ENCODE data around the gene CUX1.

Gene CUX1

DNA sequence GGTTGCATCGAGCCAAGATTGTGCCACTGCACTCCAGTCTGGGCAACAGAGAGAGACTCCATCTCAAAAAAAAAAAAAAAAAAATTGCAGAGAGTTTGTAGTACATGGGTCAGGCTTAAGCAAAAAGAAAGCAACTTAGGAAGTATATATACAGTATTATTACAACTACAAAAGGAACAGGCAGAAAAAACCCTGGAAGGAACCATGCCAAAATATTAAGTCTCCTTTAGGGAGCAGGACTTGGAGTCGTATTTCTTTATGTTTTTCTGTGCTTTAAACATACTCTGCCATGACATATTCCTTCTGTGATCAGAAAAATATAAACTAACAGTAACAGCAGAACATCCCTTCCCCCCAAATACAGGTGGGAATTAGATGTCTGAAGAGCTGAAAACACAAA lies 144.4 kb downstream of the CUX1 start:
- Histone ChIP-seq H3K4me3 (ENCODE audit: low read depth in 1 of 2, low read length in 2 of 2) (no peak overlapping the region), H3K4me2 (ENCODE audit: insufficient read depth, low read length) (no peak overlapping the region), H2AFZ (ENCODE audit: low read depth, low read length) (no peak overlapping the region), H3K79me2 (ENCODE audit: insufficient read depth, low read length) (peaks cover 93% of the 10 kb centered on the region), H3K4me1 (ENCODE audit: insufficient read depth, low read length) (peaks cover 28% of the 10 kb centered on the region), H4K20me1 (ENCODE audit: insufficient read depth, low read length) (peaks cover 11% of the 10 kb centered on the region; the same call in 1 of the 2 replicates), H3K27ac (ENCODE audit: low read length) (no peak overlapping the region), H3K36me3 (ENCODE audit: insufficient read depth, low read length) (peaks cover 7% of the 10 kb centered on the region; the same call in 1 of the 2 replicates), H3K9ac (ENCODE audit: low read depth, low read length) (no peak overlapping the region), H3K9me3 (ENCODE audit: insufficient read depth, low read length, severe bottlenecking) (no peaks in the 10 kb centered on the region), H3K27me3 (ENCODE audit: insufficient read depth, low read length, poor library complexity) (no peaks in the 10 kb centered on the region)
- no peak for ATAC-seq (ENCODE audit: insufficient read depth, low read depth)
- DNase-seq: no peak
- TF ChIP-seq EZH2 (IDR thresholded peaks at IDR 0.05; ENCODE audit: borderline replicate concordance, low read depth, low read length, severe bottlenecking): no peak

DNA sequence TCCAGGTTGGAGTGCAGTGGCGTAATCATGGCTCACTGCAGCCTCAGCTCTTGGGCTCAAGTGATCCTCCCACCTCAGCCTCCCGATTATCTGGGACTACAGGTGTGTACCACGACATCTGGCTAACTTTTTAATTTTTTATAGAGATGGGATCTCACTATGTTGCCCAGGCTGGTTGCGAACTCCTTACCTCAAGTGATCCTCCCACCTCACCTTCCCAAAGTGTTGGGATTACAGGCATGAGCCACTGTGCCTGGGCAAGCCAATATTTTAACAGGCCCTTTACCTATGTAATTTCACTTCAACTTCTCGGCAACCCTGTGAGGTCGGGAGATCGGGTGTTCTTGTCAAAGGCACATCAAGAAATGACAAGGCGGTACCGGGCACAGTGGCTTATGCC lies 146.3 kb downstream of the CUX1 start:
- ATAC-seq (ENCODE audit: insufficient read depth, low read depth): no peak
- H3K36me3 ChIP-seq (ENCODE audit: insufficient read depth, low read length): peaks cover 7% of the 10 kb centered on the region; the same call in 1 of the 2 replicates
- H3K4me1 ChIP-seq (ENCODE audit: insufficient read depth, low read length): peaks cover 9% of the 10 kb centered on the region
- H3K79me2 ChIP-seq (ENCODE audit: insufficient read depth, low read length): peaks cover 95% of the 10 kb centered on the region
- TF ChIP-seq EZH2 (IDR thresholded peaks at IDR 0.05; ENCODE audit: borderline replicate concordance, low read depth, low read length, severe bottlenecking): no peak
- TF ChIP-seq, protein P1, sequence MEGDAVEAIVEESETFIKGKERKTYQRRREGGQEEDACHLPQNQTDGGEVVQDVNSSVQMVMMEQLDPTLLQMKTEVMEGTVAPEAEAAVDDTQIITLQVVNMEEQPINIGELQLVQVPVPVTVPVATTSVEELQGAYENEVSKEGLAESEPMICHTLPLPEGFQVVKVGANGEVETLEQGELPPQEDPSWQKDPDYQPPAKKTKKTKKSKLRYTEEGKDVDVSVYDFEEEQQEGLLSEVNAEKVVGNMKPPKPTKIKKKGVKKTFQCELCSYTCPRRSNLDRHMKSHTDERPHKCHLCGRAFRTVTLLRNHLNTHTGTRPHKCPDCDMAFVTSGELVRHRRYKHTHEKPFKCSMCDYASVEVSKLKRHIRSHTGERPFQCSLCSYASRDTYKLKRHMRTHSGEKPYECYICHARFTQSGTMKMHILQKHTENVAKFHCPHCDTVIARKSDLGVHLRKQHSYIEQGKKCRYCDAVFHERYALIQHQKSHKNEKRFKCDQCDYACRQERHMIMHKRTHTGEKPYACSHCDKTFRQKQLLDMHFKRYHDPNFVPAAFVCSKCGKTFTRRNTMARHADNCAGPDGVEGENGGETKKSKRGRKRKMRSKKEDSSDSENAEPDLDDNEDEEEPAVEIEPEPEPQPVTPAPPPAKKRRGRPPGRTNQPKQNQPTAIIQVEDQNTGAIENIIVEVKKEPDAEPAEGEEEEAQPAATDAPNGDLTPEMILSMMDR (IDR thresholded peaks at IDR 0.05; ENCODE audit: borderline replicate concordance, extremely low read depth, low read length, poor library complexity, severe bottlenecking): no peak
- no peak for DNase-seq
- H2AFZ ChIP-seq (ENCODE audit: low read depth, low read length): no peak overlapping the region
- no peak overlapping the region for H3K27ac ChIP-seq (ENCODE audit: low read length)
- H4K20me1 ChIP-seq (ENCODE audit: insufficient read depth, low read length): peaks cover 20% of the 10 kb centered on the region
- no peak overlapping the region for H3K4me2 ChIP-seq (ENCODE audit: insufficient read depth, low read length)
- no peak overlapping the region for H3K4me3 ChIP-seq (ENCODE audit: low read depth in 1 of 2, low read length in 2 of 2)
- no peaks in the 10 kb centered on the region for H3K9me3 ChIP-seq (ENCODE audit: insufficient read depth, low read length, severe bottlenecking)
- no peak overlapping the region for H3K9ac ChIP-seq (ENCODE audit: low read depth, low read length)
- H3K27me3 ChIP-seq (ENCODE audit: insufficient read depth, low read length, poor library complexity): no peaks in the 10 kb centered on the region

DNA sequence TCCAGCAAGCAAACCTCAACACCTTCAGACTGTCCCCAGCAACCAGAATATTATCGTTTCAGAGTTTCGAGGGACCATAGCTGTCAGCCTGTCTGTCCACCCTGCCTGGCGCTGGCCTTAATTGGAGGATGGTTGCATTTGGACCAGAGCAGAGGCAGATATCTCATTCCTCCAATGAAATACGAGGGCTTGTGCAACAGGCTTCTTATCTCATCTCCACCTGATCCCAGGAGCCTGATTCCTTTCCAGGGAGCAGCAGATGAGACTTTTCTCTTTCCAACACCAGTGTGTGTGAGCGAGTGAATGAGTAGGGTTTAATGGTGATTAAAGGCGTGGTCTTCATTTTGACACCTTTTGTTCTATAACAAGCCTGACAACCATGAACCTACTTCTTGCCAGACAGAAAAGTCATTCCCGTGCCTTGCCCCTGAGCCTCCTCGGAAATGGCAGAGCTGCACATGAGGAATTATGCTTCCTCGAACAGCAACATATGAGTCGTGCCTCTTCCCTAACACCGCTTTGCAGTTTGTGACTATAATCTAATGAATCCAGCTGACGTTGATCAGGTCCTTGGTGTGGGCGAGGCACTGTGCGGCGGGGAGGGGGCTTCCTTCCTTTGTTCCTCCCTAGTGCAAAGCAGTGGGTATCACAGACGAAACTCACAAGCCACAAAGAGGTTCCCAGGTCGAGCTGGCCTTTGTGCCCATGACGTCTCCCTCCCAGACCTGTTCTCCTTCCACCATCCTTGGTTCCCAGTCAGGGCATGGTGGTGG lies 147.4 kb downstream of the CUX1 start:
- Histone ChIP-seq H3K4me1 (ENCODE audit: insufficient read depth, low read length) (no peaks in the 10 kb centered on the region), H3K79me2 (ENCODE audit: insufficient read depth, low read length) (peaks cover 94% of the 10 kb centered on the region), H2AFZ (ENCODE audit: low read depth, low read length) (no peak overlapping the region), H4K20me1 (ENCODE audit: insufficient read depth, low read length) (peaks cover 22% of the 10 kb centered on the region), H3K36me3 (ENCODE audit: insufficient read depth, low read length) (peaks cover 7% of the 10 kb centered on the region; the same call in 1 of the 2 replicates), H3K27ac (ENCODE audit: low read length) (no peak overlapping the region; the same call in 1 of the 2 replicates), H3K9ac (ENCODE audit: low read depth, low read length) (no peak overlapping the region), H3K4me3 (ENCODE audit: low read depth in 1 of 2, low read length in 2 of 2) (no peak overlapping the region), H3K9me3 (ENCODE audit: insufficient read depth, low read length, severe bottlenecking) (no peaks in the 10 kb centered on the region), H3K27me3 (ENCODE audit: insufficient read depth, low read length, poor library complexity) (no peaks in the 10 kb centered on the region), H3K4me2 (ENCODE audit: insufficient read depth, low read length) (no peak overlapping the region)
- TF ChIP-seq, protein P1 (IDR thresholded peaks at IDR 0.05; ENCODE audit: borderline replicate concordance, extremely low read depth, low read length, poor library complexity, severe bottlenecking): no peak
- no peak for TF ChIP-seq EZH2 (IDR thresholded peaks at IDR 0.05; ENCODE audit: borderline replicate concordance, low read depth, low read length, severe bottlenecking)
- no peak for DNase-seq
- ATAC-seq (ENCODE audit: insufficient read depth, low read depth): no peak

DNA sequence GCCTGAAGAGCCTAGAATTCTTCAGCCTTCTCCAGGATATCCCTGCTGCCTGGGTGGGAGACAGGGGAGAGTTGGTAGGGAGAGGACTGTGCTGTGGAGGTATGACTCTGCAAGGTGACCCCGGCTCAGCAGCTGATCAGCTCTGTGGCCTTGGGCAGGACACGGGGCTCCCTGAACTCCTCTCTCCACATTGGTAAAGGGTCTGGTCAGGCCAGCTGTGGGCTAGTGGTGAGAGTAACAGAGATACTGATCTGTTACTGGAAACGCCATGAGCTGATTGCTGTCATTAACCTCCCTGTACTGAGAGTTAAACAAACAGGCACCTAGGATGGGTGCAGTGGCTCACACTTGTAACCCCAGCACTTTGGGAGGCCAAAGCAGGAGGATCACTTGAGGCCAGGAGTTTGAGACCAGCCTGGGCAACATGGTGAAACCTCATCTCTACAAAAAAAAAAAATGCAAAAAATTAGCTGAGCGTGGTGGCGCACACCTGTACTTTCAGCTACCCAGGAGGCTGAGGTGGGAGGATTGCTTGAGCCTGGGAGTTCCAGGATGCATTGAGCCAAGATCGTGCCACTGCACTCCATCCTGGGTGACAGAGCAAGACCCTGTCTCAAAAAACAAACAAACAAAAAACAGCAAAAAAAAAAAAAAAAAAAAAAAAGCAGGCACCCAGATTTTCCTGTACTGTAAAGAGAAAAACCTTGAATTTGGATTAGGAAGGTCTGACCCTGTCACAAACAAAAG lies 151.5 kb downstream of the CUX1 start:
- Histone ChIP-seq H3K36me3 (ENCODE audit: insufficient read depth, low read length) (peaks cover 10% of the 10 kb centered on the region; the same call in 1 of the 2 replicates), H3K4me1 (ENCODE audit: insufficient read depth, low read length) (no peaks in the 10 kb centered on the region), H3K4me2 (ENCODE audit: insufficient read depth, low read length) (no peak overlapping the region), H2AFZ (ENCODE audit: low read depth, low read length) (no peak overlapping the region), H3K27ac (ENCODE audit: low read length) (peak overlapping the region; percentile 56), H4K20me1 (ENCODE audit: insufficient read depth, low read length) (peaks cover 32% of the 10 kb centered on the region), H3K9me3 (ENCODE audit: insufficient read depth, low read length, severe bottlenecking) (no peaks in the 10 kb centered on the region), H3K4me3 (ENCODE audit: low read depth in 1 of 2, low read length in 2 of 2) (no peak overlapping the region), H3K9ac (ENCODE audit: low read depth, low read length) (no peak overlapping the region), H3K79me2 (ENCODE audit: insufficient read depth, low read length) (peaks cover 88% of the 10 kb centered on the region), H3K27me3 (ENCODE audit: insufficient read depth, low read length, poor library complexity) (no peaks in the 10 kb centered on the region)
- ATAC-seq (ENCODE audit: insufficient read depth, low read depth) (no peak), DNase-seq (no peak)
- TF ChIP-seq EZH2 (IDR thresholded peaks at IDR 0.05; ENCODE audit: borderline replicate concordance, low read depth, low read length, severe bottlenecking): no peak
- TF ChIP-seq, protein P1 (IDR thresholded peaks at IDR 0.05; ENCODE audit: borderline replicate concordance, extremely low read depth, low read length, poor library complexity, severe bottlenecking): no peak
